HepG2 (cell line): ENCODE measurements around the gene PLIN4. TPM values are rescaled to one million over a fixed set of nuclear protein-coding genes. Genes with fewer than 3 reads are reported as not detected.

Experiments
- GABPA ChIP-seq, 2 experiments: IDR thresholded peaks; 2 replicates each; pipeline ENCODE4 v1.6.1; 2011 to 2016; ENCODE audit warnings: low read depth in 2 of 2, low read length in 1 of 2, missing biosample characterization in 1 of 2, missing genetic modification characterization in 1 of 2
- HNRNPK ChIP-seq: fragments of 200-400 bp; formaldehyde crosslinking; IDR thresholded peaks from 2 replicates; pipeline ENCODE4 v1.6.1; 2018; ENCODE audit warnings: low read length, low read depth, moderate library complexity, mild to moderate bottlenecking; ENCODE audit not compliant: poor library complexity, severe bottlenecking
- MIXL1 ChIP-seq: IDR thresholded peaks from 2 replicates; pipeline ENCODE4 v1.6.1; 2016
- MNT ChIP-seq: fragments of 450-650 bp; IDR thresholded peaks from 2 replicates; pipeline ENCODE4 v1.6.1; 2016
- MYC ChIP-seq: sonication (generic); formaldehyde crosslinking; IDR thresholded peaks from 2 replicates; pipeline ENCODE4 v1.9.0; 2021; ENCODE audit warnings: missing genetic modification reagents, borderline replicate concordance
- NFIC ChIP-seq: IDR thresholded peaks from 2 replicates; pipeline ENCODE4 v1.6.1; 2012; ENCODE audit warnings: mild to moderate bottlenecking, low read length, inconsistent platforms
- SIX1 ChIP-seq: sonication (generic); formaldehyde crosslinking; IDR thresholded peaks from 2 replicates; pipeline ENCODE4 v1.4.0; 2020; ENCODE audit warnings: missing genetic modification reagents, borderline replicate concordance
- TARDBP ChIP-seq: sonication (generic); formaldehyde crosslinking; IDR thresholded peaks from 2 replicates; pipeline ENCODE4 v1.8.0; 2022; ENCODE audit warnings: mild to moderate bottlenecking, missing genetic modification reagents
- TBX3 ChIP-seq: fragments of 450-650 bp; IDR thresholded peaks from 2 replicates; pipeline ENCODE4 v1.6.1; 2017; ENCODE audit warnings: antibody characterized with exemption, mild to moderate bottlenecking, inconsistent platforms, borderline replicate concordance
- TERF1 ChIP-seq: sonication (generic); formaldehyde crosslinking; IDR thresholded peaks from 2 replicates; pipeline ENCODE4 v1.8.0; 2022; ENCODE audit warnings: mild to moderate bottlenecking, missing genetic modification reagents, moderate library complexity
- TRIM24 ChIP-seq: sonication (generic); formaldehyde crosslinking; IDR thresholded peaks from 2 replicates; pipeline ENCODE4 v1.8.0; 2022; ENCODE audit warnings: mild to moderate bottlenecking, missing genetic modification reagents
- ZBTB34 ChIP-seq: sonication (generic); formaldehyde crosslinking; IDR thresholded peaks from 2 replicates; pipeline ENCODE4 v1.8.0; 2022; ENCODE audit warnings: mild to moderate bottlenecking, missing genetic modification reagents
- ZBTB4 ChIP-seq: sonication (generic); formaldehyde crosslinking; IDR thresholded peaks from 2 replicates; pipeline ENCODE4 v1.4.0; 2020; ENCODE audit warnings: missing genetic modification reagents, mild to moderate bottlenecking, borderline replicate concordance
- ZBTB42 ChIP-seq: sonication (generic); formaldehyde crosslinking; IDR thresholded peaks from 2 replicates; pipeline ENCODE4 v1.5.0; 2020; ENCODE audit warnings: mild to moderate bottlenecking, missing genetic modification reagents
- ZBTB7A ChIP-seq: sonication (generic); formaldehyde crosslinking; IDR thresholded peaks from 2 replicates; pipeline ENCODE4 v1.8.0; 2022; ENCODE audit warnings: mild to moderate bottlenecking, missing genetic modification reagents
- ZNF567 ChIP-seq: sonication (generic); formaldehyde crosslinking; IDR thresholded peaks from 2 replicates; pipeline ENCODE4 v1.8.1; 2023; ENCODE audit warnings: mild to moderate bottlenecking, missing genetic modification reagents, borderline replicate concordance
- ZNF607 ChIP-seq: sonication (generic); formaldehyde crosslinking; IDR thresholded peaks from 2 replicates; pipeline ENCODE4 v1.5.1; 2020; ENCODE audit warnings: missing genetic modification reagents, mild to moderate bottlenecking, borderline replicate concordance
- ZNF691 ChIP-seq: sonication (generic); formaldehyde crosslinking; IDR thresholded peaks from 2 replicates; pipeline ENCODE4 v1.4.0; 2020; ENCODE audit warnings: missing genetic modification reagents, low read depth, mild to moderate bottlenecking, borderline replicate concordance
- ZNF850 ChIP-seq: sonication (generic); formaldehyde crosslinking; conservative IDR thresholded peaks from 2 replicates; pipeline ENCODE4 v1.9.0; 2021; ENCODE audit warnings: mild to moderate bottlenecking, missing genetic modification reagents
- ZSCAN29 ChIP-seq: sonication (generic); formaldehyde crosslinking; conservative IDR thresholded peaks from 2 replicates; pipeline ENCODE4 v1.4.0; 2020; ENCODE audit warnings: mild to moderate bottlenecking, missing genetic modification reagents
- polyA plus RNA-seq, 8 experiments: library from polyadenylated mRNA; depleted of rRNA in 3 of 8; stranded (reverse) in 7 of 8; unstranded in 1 of 8; fragments of >200 nt; fragmentation: Illumina TruSeq in 4 of 8; extraction: Trizol in 4 of 8; gene quantifications; 2 replicates each; pipeline versions ENCODE4 v1.2.1 to v1.2.3, GENCODE V29; 2011 to 2016; ENCODE audit warnings: low read depth in 4 of 8, missing spikeins in 1 of 8, mixed read lengths in 1 of 8; ENCODE audit not compliant: insufficient read depth in 1 of 8
- total RNA-seq, 5 experiments: library from RNA; depleted of rRNA; stranded (reverse); fragments of >200 nt; fragmentation: Illumina TruSeq; extraction: Trizol; gene quantifications; 2 replicates each; pipeline ENCODE4 v1.2.3, GENCODE V29; 2016; ENCODE audit warnings: low read depth in 1 of 5

PLIN4 gene
- total and polyA plus RNA-seq, 2 of the 13 experiments (the other 11 are each of a cell fraction or from before 2014, with no cell fraction given), result 1.1 to 1.3 TPM

- no peak for TF ChIP-seq ZNF691 (CRISPR knock-in tag)
- no peak for TF ChIP-seq ZNF850
- TF ChIP-seq GABPA (IDR thresholded peaks at IDR 0.05; ENCODE audit: low read depth, low read length), result peak; percentile 28; the same call in 1 of the 2 replicates
- TF ChIP-seq GABPA (CRISPR knock-in tag; IDR thresholded peaks at IDR 0.05; ENCODE audit: low read depth), result peak; percentile 81
- TF ChIP-seq ZSCAN29 (CRISPR knock-in tag), result no peak
- no peak for TF ChIP-seq HNRNPK
- TF ChIP-seq NFIC, result peak; percentile 52; the same call in 1 of the 2 replicates
- TF ChIP-seq MNT, result no peak
- TF ChIP-seq SIX1 (CRISPR knock-in tag), result no peak
- peak; percentile 58; the same call in 1 of the 2 replicates for TF ChIP-seq MYC (CRISPR knock-in tag)
- TF ChIP-seq ZBTB42 (CRISPR knock-in tag), result no peak
- no peak for TF ChIP-seq ZBTB34 (CRISPR knock-in tag)
- no peak for TF ChIP-seq ZBTB7A (CRISPR knock-in tag)
- peak; percentile 60; the same call in 1 of the 2 replicates for TF ChIP-seq MIXL1 (CRISPR knock-in tag)
- TF ChIP-seq ZBTB4 (CRISPR knock-in tag), result no peak
- TF ChIP-seq TRIM24 (CRISPR knock-in tag), result no peak
- no peak for TF ChIP-seq TBX3
- TF ChIP-seq ZNF567 (CRISPR knock-in tag), result no peak
- no peak for TF ChIP-seq TERF1
- peak; percentile 48; the same call in 1 of the 2 replicates for TF ChIP-seq ZNF607
- TF ChIP-seq TARDBP (CRISPR knock-in tag), result peak; percentile 44
These were observed 21.7 kb upstream of the PLIN4 start, which contains the start of gene LRG1 (continued) for GRCh38 chr19:4539693-4540581.
